GF-D8 (cell line): ENCODE measurements around the gene TEPSIN.
A peak's percentile ranks its signal among the peaks of the same experiment; 100 is the strongest.
"Not testable (repeated sequence)": the region's sequence is repeated elsewhere in the genome, so short reads cannot be mapped to it uniquely, and the experiment has no call there.

Experiments used
- DNase-seq: peaks from one replicate; lab custom pipeline; 2025; lab: John Stamatoyannopoulos, UW

Gene TEPSIN

DNA sequence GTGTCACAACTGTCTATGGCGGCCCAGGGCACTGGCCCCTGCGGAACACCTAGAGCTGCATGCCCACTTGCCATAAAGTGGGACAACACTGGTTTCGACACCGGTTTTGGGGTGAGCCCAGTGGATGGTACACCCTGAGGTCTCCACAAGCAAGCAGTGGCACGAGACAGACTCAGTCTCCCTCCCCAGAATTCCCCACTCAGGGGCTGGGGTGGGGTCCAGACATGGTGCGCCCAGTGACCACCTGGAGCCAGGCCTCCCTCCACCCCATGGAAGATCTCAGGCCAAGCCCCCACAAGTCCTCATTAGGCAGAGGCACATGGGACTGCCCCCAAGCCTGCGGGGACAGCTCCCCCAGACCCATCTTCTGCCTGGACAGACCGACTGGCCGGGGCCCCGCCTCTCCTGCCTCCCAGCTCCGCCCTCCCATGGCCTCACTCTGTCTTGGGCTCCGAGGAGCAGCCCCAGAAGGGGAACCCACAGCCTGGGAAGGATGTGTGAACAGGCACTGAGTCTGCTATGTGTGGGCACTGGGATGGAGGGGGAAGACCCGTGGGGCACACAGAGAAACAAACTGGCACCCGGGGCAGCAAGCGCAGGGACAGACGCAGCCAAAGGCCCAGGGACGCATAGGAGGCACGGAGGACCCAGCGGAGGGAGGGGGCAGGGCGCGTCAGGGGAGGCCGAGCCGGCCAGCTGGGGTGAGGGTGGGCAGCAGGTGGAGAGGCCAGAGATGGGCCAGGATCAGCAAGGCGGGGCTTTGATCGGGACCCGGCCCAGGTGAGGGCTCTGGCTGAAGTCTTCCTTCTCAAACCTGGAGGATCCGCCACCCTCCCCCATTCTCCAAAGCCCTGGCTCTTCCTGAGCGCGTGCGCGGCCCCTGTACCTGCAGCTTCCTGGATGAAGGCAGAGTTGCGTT is 2.8 kb downstream of the TEPSIN start:
- no peak for DNase-seq

DNA sequence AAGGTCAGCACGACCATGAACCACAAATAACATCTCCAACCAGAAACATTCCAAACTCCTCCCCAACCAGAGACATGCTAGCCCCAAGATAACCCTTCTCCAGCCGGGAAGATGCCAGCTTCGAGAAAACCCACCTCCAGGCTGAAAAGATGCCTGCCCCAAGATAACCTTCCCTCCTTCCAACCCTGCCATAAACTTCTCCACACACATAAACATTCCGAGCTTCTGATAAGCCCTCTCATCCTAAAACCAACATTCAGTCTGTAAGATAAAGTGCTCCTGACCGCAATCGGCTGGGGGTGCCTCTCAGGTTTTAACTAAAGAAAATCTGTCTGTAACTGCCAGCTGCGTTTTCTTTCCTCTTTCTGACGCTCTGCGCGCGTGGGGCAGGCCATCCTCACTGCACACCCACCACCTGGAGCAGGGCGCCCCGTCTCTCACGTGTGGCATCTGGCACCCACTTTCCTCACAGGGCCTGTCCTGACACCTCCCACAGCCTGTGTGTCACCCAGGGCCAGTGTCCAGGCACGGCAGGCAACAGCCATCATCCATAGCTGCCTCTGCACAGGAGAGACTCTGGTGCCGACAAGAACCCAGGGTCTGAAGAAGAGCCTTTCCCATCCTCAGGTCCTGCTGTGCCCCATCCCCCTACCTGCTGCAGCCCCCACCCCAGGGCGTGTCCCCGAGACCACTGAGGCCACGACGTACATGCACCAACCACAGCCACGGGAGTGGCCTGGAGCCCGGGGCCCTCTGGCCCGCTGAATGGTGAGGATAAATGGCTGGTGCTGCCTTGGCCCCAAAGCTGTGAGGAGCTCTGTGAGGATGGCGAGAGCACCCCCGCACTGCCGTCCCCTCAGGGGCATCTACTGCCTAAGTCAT is 3.7 kb downstream of the TEPSIN start:
- no peak for DNase-seq

DNA sequence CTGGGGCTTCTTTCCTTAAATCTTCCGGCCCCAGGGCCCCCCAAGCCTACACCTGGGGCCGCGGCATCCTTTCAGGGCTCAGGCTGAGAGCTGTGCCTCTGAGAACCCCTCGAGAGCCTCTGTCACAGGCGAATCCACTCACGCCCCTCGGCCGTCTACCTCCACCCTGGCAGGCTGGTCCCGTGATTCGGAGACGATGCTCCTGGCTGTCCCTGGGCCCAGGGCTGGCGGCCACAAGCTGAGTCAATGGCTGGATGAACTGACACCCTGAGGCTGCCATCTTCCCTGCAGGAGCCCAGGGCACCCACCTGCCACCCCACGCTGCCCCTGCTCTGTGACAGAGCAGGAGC is 4.4 kb downstream of the TEPSIN start:
- no peak for DNase-seq

DNA sequence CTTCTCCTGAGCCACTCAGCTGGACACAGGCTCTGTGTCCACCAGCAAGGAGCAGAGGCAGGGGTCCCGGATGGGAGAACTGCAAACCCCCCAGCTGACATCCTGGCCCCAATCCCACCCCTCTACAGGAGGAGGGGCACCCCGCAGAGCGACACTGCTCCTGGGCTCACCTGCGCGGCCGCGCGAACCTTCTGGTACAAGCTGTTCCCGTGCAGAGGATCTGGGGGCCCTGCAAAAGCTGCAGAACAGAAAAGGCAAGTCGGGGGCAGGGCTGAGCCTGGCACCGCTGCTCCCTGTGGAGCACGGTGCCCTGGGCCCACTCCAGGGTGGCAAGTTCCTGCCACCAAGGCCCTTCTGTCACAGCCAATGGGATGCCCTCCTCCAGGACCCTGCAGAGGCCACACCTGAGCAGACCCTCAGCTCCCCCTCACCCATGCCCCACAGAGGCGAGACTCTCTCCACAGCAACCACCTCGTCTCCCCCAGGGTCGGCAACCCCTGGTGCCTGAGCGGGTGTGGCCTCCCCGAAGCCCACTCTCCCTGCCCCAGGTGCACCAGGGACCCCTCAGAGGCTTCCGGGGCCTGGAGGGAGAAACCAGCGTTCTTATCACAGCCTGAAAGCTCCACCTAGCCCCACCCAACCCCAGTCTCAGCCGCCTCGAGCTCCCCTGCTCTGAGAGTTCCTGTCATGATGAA is 4.9 kb downstream of the TEPSIN start:
- no peak for DNase-seq

DNA sequence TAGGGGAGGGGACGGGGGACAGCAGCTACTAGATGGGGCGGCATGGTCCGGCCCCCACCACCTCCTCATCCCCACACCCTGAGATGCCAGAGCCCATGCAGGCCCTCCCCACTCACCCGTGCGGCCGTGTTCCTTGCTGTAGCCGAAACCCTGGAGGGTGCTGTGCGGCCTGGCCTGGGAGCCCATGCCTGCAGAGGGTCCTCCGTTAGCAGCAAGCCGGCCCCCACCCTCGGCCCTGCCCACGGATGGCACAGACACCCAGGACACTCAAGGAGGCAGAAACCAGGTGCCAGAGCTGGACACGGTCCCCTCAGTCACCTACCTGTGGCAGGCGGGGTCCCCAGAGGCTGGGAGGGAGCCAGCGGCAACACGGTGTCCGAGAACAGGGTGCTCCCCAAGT is 5.5 kb downstream of the TEPSIN start:
- no peak for DNase-seq

DNA sequence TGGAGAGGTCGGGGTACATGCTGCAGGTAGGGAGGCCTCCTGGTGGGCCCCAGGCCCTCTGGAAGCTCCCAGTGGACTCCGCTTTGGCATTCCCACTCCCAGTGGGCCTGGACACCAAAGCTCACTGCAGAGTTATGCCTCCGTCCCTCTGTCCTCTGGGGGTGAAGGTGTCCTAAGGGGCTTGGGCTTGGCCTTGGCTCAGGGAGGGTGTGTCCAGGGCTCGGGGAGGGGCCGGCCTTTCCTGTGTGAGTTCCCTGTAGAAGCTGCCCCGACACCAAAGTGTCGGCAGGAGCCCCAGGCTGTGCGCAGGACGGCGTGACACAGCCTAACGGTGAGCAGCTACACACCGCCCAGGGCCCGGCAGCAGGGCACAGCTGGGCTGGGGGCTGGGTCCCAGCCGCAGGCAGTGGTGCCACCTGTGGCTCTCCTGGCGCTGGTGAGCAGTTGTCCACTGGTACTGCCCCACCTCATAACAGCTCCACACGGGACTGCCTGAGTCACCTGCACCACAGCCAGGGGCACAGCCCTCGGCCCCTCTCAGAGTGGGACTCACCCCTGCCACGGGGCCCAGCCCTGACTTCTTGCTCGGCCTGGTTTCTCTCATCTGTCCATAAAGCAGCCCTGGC is 6.1 kb downstream of the TEPSIN start:
- no peak for DNase-seq

DNA sequence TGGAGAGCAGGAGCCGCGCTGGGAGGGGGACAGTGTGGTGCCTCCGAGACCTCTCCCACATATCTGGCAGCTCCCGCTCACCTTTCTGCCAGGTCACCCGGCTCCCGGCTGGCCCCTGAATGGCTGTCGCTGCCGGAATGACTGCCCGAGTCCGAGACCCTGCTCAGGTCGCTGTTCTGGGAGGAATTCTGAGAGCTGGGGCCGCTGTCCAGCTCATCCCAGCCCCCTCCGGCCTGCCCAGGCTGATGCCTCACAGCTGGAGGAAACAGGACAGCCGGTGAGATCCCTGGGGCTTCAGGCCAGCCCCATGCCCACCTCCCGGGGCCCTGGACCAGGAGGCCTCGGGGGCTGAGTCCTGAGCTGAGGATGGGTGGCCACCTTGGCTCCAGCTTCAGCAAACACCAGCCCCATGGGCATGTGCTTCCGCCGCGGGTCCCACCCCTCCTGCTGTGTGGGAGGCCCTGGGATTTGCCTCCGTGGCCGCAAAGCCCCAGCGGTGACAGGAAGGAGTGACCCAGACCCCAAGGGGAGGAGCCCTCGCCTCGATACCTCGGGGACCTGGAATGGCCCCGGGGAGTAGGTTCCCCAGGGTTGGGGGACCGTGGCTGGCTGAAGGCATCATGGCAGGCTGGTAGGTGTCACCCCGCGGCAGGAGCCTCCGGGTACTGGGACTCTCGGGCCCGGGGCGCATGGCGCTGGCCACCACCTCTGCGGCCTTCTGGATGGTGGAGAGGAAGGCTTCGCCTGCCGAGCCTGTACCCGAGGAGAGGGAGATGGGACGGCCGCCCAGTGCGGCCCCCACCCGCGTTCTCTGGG is 6.9 kb downstream of the TEPSIN start:
- DNase-seq, result no peak

DNA sequence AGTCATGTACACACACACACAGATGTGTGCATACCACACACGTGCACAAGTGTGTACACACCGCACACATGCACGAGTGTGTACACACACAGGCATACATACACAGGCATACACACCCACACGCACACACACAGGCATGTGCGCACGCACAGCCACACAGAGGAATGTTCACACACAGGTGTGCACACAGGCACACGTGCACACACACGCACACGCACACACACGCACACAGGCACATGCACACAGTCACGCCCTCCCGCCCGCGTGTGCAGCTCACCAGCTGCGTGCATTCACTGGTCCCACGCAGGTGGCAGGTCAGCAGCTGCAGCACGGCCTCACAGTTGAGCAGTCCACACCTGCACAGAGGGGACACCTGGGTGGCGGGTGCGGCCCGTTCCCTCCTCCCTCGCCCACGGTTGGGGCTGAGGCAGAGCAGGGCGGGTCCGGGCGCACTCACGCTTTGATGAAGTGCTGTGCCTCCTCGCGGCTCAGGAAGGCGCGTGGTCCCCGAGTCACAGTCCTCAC is 7.7 kb downstream of the TEPSIN start:
- DNase-seq, result no peak

DNA sequence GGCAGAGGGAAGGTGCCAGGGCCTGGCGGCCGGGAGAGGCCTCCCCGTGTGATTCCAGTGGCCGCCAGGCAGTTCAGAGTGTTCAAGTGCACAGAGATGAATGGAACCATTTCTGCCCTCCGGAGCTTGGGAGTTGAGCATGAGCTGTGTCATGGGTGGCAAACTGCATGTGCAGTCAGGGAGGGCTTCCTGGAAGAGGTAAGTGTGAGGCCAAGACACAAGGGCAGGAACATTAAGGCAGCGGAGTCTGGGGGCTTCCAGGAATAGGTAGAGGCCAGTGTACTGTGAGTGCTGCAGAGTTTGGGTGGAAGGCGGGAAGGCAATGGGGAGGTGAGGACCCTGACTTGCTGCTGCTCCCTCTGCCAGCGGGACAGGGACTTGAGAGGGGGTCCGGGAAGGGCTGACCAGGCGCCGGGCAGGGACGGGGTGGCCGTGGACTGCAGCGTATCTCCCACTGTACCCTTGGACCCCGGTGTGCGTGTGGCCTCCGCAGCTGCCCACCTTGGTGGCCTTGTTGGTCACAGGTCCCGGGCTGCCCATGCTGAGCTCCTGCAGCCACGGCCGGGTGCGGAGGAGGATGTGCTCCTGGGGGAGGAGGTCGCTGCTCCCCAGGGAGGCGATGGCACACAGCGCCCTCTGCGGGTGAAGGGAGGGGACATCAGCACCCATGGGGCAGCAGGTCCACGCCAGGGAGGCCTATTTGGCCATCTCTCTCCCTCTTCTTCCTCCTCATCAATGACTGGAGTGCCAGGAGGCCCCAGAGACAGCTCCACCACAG is 8.6 kb downstream of the TEPSIN start:
- DNase-seq, result no peak

DNA sequence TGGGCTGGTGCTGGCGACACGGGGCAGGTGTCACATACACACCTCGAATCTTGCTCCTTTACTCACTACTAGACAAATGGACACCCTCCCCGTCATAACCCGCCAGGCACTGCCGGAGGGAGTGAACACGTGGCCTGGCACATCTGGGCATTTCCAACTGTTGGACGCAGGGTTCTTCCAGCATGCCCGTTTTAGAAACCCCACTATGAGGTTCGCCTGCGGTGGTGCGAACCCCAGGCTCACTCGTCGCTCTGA is 9.3 kb downstream of the TEPSIN start:
- DNase-seq, result no peak

DNA sequence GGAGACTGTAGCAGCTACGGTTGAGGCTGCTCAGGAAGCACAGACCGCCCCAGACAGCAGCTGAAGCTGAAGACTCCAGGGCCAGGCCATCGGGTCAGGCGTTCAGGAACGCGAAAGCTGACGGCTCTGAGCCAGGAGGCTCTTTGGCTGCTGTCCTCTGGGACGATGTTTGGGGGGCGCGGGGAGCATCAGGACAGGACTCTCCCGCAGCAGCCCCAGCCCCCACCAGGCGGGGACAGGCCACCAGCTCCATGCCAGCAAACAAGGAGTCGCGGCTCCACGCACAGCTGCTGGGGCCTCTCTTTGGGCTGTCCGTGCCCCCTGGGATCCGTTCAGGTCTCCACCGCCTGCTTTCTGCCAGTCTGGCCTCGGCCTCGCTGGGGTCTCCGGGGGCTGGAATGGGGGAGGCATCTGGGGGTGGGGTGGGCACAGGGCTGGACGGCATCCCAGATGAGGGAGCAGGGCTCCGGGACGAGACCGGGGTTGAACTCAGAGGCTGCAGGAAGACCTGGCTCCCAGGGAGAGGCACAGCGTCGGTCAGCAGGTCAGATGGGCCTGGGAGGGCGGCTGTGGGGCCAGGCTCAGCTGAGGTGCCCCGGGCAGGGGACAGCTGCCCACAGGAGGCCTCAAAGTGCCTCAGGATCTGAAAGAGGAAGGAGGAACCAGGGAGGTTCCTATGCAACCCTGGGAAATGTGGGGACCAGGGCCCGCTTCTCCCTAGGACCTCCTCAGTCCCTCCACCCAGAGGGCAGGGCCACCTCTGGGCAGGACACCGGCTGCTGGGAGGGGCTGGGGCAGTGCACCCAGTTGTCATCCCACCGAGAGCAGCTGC is 9.8 kb downstream of the TEPSIN start:
- no peak for DNase-seq

DNA sequence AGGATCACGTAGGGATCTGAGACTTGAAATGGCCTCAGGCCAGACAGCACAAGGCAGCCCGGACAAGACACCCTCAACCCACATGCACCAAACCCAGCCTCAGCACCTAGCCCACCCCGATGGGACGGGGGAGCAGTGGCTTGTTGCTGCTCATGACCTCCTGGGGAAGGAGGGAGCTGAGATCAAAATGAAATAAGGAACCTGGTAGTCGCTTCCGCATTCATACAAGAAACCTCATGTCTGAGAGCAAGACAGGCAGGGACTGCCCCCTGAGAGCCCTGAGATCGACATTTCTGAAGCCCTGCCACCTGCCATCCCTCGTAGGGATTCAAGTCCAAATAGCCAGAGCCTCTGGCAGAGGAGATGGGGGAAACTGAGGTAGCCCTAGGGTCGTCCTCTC is 10.4 kb downstream of the TEPSIN start:
- no peak for DNase-seq

DNA sequence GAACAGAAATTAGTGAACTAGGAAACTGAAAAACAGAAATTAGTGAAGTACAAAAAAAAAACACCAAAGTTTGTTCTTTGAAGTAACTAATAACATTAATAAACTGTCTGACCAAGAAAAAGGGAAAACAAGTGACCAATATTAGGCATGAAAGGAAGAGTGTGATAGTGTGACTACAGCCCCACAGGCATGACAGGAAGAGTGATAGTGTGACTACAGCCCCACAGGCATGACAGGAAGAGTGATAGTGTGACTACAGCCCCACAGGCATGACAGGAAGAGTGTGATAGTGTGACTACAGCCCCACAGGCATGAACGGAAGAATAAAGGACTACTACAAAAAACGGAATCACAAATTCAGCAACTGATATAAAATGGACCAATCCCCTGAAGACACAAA is 11.2 kb downstream of the TEPSIN start:
- not testable (repeated sequence) for DNase-seq

DNA sequence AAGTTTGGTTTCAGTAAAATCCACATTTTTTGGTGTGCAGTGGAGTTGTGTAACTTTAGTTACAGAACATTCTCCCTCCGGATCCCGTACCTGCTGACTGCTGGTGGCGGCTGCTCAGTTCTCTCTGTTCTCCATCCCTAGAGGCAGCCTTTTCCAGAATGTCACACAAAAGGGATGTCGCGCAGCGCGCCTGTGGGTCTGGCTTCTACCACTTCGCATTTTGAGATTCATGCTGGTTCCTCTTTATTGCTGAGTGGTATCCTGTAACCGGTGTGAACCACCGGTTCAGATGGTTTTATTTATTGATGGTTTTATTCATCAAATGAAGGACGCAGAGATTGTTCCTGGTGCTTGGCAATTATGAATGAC is 15.1 kb downstream of the TEPSIN start:
- peak; percentile 24 for DNase-seq

DNA sequence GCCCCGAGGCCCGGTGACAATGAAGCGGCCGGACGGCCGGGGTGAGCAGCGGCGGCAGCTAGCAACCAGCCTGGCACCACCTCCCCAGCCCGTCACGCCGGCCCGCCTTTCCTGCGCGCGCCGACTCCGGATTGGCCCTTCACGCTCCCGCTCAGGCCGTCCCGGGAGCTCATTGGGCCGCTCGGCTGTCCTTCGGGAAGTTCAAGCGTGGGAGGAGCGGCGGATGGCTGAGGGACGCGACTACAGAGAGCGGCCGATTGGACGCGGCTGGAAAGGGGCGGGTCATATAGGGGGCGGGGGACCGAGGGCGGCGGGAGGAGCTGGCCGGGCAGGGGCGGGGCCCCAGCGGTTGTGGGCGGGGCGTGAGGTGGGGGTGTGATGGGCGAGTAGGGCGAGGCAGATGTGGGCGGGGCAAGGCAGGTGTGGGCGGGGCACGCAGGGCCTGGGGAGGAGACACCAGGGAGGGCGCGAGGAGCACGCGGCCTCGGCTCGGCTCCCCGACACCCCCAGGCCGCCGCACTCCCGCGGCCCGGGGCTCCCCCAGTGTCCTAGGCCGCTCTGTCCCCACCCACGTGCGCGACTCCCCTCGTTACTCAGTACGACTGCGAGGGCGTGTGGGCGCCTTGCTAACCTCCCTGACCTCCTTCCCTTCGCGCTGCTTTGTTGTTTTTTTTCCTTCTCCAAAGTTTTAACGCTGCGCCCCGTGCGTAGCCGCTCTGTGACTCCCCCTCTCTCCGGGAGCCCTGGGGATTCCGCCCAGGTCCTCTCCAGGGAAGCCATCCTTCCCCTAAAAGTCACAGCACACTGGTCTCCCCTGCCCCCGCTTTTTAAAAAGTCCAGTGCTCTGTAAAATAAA is 15.7 kb downstream of the TEPSIN start, which contains the start of gene CEP131:
TSS of gene CEP131 (minus strand) at position 60 of the 856 bp plus-strand sequence. CDS start 2,909 bp downstream, outside the sequence.
- peak; percentile 92 for DNase-seq

DNA sequence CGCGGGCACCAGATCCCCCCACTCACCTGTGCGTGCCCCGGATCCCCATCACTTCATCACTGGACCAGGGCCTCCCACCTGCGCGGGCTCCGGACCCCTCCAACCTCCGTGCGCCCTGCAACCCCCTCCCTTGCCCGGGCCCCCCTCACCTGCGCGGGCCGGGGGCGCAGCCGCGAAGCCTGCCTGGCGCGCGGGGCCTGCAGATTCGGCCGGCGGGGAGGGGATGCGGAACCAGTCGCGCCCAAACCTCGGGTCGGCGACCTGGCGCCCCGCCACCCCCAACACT is 16.3 kb downstream of the TEPSIN start:
- DNase-seq, result no peak

DNA sequence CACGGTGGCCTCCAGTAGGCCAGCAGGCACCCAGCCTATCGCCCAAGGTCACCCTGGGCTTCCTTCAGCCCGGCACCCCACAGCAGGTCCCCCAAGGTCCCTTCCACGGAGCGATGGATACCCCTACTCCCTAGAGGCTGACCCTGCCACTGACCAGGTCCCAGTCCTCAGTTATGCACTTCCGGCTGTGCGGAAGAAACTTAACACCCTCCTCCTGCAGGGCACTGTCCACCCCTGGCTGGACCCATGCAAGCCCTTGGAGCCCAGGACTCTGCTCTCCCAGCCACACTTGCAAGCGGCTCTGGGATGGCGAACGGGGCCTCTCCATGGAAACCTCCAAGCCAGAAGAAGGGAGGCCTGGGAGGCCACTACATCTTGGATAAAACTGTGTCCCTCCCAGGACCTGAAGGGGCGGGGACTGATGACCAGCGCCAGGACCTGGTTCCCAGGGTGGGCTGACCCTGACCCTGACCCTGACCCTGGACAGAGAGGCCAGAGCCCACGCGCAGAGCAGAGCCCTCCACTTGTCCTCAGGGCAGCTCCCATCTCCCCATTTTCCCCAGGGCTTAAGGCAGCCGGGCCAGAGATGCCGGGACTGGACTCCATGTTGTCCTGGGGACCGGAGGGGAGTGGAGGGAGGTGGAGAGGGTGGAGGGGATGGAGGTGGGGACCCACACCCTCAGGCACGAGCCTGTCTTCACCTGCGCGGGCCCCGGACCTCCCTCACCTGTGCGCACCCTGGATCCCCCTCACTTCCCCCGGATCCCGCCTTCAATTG is 16.8 kb downstream of the TEPSIN start:
- no peak for DNase-seq

DNA sequence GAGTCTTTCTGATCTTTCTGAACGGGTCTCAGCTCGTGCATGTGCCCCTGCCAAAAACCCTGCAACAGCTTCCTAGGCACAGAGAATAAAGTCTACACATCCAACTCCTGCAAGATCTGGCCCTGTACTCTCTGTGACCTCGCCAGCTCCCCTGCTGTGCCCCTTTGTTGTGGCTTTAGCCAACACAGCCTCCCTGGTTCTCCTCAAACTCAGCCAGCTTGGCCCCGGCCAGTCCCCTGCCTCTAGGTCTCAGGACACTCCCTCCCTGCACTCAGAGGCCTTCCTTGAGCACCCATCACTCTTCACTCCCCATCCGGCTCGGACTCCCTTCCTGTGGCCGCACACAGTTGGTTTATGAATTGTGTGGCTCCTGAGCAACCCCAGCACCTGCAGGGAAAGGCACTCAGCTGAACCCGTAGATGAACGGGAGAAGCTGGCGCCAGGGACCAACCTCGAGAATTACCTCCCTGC is 17.4 kb downstream of the TEPSIN start:
- DNase-seq, result no peak
